Iris pigment epithelial cell (primary cell): ENCODE data around the gene KCNQ2.

Source experiments
- DNase-seq: peaks from one replicate; pipeline ENCODE4 v3.0.0-alpha.2; 2011; ENCODE audit warnings: low read depth

KCNQ2 gene

GRCh38 chr20:63403403-63404105 lies 68.9 kb downstream of the KCNQ2 start:
- no peak for DNase-seq

- no peak for DNase-seq
Observed at GRCh38 chr20:63402860-63403220, 69.6 kb downstream of the KCNQ2 start.

GRCh38 chr20:63402181-63402859 lies 70.1 kb downstream of the KCNQ2 start:
- DNase-seq, result no peak

- DNase-seq, result no peak
Observed at GRCh38 chr20:63401384-63402110, 70.9 kb downstream of the KCNQ2 start.

- no peak for DNase-seq
Observed at GRCh38 chr20:63400486-63401210, 71.8 kb downstream of the KCNQ2 start.

- no peak for DNase-seq
Observed at GRCh38 chr20:63399596-63400375, 72.7 kb downstream of the KCNQ2 start.

GRCh38 chr20:63398744-63399514 lies 73.5 kb downstream of the KCNQ2 start:
- DNase-seq, result no peak

GRCh38 chr20:63397946-63398450 lies 74.5 kb downstream of the KCNQ2 start:
- DNase-seq, result no peak

- no peak for DNase-seq
Observed at GRCh38 chr20:63397155-63397843, 75.2 kb downstream of the KCNQ2 start.

GRCh38 chr20:63396300-63396699 lies 76.2 kb downstream of the KCNQ2 start:
- DNase-seq, result no peak

- DNase-seq, result no peak
Observed at GRCh38 chr20:63395723-63396122, 76.7 kb downstream of the KCNQ2 start.

- DNase-seq, result no peak
Observed at GRCh38 chr20:63394920-63395455, 77.5 kb downstream of the KCNQ2 start.

GRCh38 chr20:63394069-63394919 lies 78.2 kb downstream of the KCNQ2 start:
- DNase-seq, result peak; percentile 22

- DNase-seq, result no peak
Observed at GRCh38 chr20:63393566-63393965, 78.9 kb downstream of the KCNQ2 start.

GRCh38 chr20:63392465-63393365 lies 79.7 kb downstream of the KCNQ2 start:
- no peak for DNase-seq

GRCh38 chr20:63387917-63388316 lies 84.5 kb downstream of the KCNQ2 start:
- no peak for DNase-seq

- no peak for DNase-seq
Observed at GRCh38 chr20:63387393-63387792, 85.1 kb downstream of the KCNQ2 start.

- no peak for DNase-seq
Observed at GRCh38 chr20:63386491-63386890, 86.0 kb downstream of the KCNQ2 start.
